Measurements from ENCODE around the gene UCHL1. TPM values are rescaled to one million over a fixed set of nuclear protein-coding genes. Genes with fewer than 3 reads are reported as not detected.
"Not testable (repeated sequence)": the region's sequence is repeated elsewhere in the genome, so short reads cannot be mapped to it uniquely, and the experiment has no call there.

Gene UCHL1
- total RNA-seq, 1 donor from 2014 or later, result 23.6 TPM

DNA sequence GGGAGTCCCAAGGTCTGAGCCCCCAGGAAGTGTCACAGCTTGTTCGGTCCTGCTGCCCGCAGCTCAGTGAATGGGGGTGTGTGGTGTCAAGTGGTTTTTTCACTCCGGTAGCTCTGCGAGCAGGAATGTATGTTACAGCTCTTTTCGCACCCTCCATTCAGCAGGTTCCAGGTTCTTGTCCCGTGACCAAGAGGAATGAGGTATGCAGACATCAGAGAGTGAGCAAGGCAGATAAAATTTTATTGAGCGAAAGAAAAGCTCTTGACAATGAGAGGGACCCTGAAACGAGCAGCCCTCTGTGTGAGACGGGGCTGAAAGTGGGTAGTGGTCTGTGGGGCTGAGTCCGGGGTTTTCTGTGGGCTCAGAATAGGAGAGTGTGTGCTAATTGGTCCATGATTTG, 31.5 kb downstream of the UCHL1 start:
- no peak for DNase-seq (ENCODE audit: low spot score)

DNA sequence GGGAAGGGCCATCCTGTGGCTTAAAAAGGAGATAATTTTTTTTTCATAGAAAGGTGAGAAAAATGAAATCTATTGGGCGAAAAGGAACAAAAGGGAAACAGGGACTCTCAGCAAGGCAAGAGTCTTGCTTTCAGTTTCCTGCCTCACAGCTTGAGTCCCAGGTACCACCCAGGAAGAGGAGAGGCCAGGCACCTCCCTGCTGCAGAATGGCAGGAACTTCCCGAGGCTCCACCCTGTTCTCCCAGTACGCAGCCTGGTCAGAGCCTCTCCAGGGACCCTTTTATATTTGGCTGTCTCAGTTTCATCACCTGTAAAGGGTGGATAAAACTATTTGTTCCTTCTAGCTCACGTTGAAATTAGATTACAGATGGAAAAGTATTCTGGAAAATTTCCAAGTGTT, 33.8 kb downstream of the UCHL1 start:
- DNase-seq (ENCODE audit: low spot score), result no peak

DNA sequence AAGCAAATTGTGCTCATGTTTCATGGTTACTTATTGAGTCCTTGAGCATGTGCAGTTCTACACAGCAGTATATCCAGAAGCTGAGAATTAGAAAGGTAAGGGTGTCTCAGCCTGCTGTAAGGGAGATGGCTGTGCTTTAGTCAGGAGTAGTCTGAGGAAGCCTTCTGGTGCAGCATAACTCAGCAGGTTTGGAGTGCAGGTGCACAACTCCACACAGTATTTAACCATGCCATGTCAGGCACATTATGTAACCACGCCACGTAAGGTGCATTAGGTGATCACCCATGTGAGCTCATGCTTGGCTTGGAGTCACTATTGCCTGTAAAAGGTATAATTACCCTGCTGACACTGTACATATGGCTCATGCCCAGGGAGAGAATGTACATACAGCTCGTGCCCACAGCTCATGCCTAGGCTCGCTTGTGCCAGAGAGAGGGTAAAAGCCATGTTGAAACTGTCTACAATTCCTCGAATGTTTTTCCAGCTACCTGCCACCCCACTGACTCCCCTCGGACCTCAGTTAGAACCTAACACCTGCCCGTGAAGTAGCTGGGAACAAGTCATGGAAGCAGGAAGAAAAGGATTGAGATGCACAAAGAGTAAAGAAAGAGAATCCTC, 37.8 kb downstream of the UCHL1 start:
- DNase-seq (ENCODE audit: low spot score), result no peak

DNA sequence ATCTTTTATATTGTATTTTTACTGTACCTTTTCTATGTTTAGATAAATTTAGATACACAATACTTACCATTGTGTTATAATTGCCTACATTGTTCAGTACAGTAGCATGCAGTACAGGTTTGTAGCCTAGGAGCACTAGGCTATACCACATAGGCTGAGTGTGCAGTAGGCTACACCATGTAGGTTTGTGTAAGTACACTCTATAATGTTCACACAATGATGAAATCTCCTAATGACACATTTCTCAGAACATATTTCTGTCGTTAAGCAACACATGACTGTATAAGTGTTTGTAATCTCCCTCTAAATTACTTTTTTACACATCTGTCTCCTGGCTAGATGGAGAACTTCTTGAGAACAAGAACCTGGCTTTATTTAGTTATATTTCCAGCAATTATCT, 40.3 kb downstream of the UCHL1 start:
- no peak for DNase-seq (ENCODE audit: low spot score)

DNA sequence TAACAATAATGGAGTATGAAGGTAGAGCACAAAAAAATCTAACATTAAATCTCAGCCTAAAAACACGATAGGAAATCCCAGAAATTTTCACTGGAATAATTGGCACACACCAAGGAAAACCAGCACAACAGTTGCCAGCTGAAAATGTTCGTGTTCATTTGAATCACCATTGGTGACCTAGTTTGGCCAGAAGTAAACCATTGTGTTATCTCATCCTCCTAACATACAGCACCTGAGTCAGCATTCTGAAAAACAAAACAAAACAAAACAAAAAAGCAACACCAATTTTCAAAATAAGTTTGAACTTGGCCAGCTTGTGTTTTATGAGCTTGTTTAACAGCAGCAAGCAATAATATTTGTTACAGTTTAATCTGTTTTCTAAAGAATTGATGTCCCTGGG, 41.1 kb downstream of the UCHL1 start:
- no peak for DNase-seq (ENCODE audit: low spot score)

DNA sequence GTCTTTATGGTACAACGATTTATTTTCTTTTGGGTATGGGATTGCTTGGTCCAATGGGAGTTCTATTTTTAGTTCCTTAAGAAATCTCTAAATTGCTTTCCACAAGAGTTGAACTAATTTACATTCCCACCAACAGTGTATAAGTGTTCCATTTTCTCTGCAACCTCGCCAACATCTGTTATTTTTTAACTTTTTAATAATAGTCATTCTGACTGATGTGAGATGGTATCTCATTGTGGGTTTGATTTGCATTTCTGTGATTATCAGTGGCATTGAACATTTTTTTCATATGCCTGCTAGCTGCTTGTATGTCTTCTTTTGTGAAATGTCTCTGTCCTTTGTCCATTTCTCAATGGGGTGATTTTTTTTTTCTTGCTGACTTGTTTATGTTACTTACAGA, 42.8 kb downstream of the UCHL1 start:
- DNase-seq (ENCODE audit: low spot score), result no peak

DNA sequence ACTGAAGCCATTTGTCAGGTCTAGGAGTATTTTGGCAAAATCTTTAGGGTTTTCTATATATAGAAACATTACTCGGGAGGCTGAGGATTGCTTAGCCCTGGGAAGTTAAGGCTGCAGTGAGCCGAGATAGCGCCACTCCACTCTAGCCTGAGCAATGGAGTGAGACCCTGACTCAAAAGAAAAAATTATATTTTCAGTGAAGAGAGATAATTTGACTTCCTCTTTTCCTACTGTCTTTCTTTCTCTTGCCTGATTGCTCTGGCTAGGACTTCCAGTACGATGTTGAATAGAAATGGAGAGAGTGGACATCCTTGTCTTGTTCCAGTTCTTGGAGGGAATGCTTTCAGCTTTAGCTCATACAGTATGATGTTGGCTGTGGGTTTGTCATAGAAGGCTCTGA, 44.4 kb downstream of the UCHL1 start:
- DNase-seq (ENCODE audit: low spot score), result no peak

DNA sequence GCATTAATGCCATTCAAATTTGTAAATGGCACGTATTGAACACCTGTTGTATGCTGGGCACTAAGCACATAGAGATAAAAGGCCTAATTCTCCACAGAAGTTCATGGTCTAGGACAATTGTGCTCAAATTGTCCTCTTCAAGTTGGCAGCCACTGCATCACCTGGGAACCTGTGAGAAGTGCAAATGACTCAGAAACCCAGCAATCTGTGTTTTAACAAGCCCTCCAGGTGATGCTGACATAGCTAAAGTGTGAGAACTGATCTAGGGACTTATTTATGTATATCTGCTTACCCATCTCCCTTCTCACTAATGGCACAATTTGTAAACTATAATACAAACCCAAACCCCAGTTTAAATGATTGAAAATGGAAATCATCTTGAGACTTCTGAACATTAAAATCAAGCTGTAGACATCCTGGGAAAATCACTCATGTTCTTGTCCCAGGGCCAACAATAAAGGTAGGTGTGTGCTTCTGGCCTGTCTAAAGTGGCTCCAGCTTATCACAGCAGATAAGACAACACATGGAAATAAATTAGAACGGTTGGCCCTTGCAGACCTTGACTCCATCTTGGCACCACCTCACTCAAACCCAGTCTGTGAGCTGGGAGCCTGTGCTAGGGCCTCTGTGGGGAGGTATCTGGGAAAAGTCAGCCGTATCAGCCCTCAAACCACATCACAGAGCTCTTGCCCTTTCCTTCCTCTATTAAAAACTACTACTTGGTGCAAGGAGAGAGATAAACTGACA, 46.8 kb downstream of the UCHL1 start:
- no peak for DNase-seq (ENCODE audit: low spot score)

DNA sequence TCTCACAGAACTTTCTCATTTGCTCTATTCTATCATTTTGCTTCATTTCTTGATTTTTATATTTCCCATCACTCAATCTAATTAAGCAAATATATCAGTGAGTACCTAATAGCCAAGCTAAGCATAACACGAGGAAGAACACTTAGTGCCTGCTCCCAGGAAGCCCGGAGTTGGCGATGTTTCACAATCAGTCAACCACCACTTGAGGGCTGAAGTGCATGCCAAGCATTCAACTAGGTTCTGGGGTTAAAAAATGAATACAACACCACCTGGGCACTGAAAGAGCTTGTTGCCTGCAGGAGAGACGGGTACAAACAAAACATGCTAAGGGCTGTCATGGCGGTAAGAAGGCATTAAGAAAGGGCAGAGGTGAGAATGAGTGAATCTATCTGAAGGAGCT, 47.5 kb downstream of the UCHL1 start:
- DNase-seq (ENCODE audit: low spot score), result no peak

DNA sequence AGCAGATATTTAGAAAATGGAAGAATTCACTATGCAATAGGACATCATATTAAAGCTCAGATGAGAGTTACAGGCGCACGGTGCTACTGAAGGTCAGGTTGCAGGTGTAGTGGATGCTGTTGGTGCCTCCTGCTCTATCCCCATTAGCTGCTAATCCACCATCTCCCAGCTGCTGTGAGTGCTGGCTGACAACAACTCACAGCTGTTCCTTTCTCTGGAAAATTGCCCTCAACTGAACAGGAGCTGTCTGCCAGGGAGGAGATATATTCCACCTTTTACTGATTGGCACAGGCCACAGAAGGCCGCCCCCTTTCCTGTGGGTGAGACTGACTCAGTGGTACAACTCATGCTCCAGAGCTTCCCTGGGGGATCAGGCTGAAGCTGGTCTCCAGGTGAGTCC, 48.7 kb downstream of the UCHL1 start:
- no peak for DNase-seq (ENCODE audit: low spot score)

DNA sequence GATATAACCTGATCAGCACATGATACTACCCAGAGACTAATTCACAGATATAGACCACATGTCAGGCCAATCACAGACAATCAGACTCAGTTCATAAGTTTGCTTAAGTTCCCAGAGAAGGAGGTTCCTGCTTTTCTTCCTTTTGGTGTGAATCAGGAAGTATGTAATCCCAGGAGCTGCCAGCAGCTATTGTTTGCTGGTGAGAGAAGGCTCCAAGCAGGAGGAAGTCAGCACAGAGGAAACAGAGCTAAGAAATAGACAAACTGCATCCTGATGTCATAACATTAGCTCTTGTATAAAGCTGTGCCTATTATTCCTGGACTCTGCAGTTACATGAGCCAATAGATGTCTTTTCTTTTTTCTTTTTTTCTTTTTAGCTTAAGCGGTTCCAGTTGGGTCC, 50.9 kb downstream of the UCHL1 start:
- DNase-seq (ENCODE audit: low spot score), result no peak

DNA sequence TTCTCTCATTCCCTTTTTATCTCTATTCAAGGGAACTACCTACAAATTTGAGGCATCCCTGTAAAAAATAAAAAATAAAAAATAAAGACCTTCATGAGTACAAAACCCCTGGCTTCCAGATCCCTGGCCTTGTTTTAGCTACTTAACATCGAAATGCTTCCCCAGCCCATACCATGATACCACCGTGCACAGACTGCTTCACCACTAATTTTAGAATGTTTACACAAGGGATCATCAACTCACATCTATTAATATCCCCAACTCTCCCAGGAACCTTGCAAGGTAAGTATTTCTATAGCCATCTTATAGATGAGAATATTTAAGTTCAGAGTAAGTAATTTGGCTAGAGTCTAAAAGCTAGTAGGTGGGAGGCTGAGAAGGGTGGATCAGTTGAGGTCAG, 51.7 kb downstream of the UCHL1 start:
- no peak for DNase-seq (ENCODE audit: low spot score)

DNA sequence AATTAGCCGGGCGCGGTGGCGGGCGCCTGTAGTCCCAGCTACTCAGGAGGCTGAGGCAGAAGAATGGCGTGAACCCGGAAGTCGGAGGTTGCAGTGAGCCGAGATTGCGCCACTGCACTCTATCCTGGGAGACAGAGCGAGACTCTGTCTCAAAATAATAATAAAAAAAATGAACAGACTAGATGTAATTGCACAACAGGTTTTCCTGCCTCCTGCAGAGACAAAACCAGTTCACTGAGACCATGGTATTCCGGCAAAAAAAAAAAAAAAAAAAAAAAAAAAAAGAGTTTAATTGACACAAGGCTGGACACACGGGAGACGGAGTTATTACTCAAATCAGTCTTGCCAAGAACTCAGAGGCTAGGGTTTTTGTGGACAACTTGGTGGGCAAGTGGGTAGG, 58.7 kb downstream of the UCHL1 start:
- DNase-seq (ENCODE audit: low spot score), result not testable (repeated sequence)

DNA sequence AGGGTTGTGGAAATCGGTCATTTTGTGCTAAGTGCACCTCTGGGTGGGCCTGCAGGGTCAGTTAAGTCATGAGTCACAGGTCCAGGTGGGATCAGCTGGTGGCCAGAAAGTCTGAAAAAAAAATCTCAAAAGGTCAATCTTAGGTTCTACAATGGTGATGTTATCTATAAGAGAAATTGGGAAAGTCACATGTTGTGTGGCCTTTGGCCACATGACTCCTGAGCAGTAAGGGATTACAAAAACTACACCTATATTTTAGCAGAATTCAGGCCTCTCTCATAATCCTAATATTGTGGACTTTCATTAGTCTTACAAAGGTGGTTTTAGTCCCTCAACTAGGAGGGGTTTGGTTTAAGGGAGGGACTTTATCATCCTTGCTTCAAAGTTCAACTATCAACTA, 59.1 kb downstream of the UCHL1 start:
- DNase-seq (ENCODE audit: low spot score), result no peak

Other genes starting within 250 kb of the UCHL1 start
- gene APBB2, start 42.4 kb upstream of the UCHL1 start, total RNA-seq (ENCODE audit: insufficient read depth, low replicate concordance), result 60.2 TPM

All from umbilical cord (tissue), 2 donors.